ENCODE measurements around the gene CEP76.

CEP76 gene

GRCh38 chr18:12749121-12749520, 46.6 kb upstream of the CEP76 start (continued):
- no peak for TF ChIP-seq PATZ1 (CRISPR knock-in tag; IDR thresholded peaks at IDR 0.05; ENCODE audit: borderline replicate concordance)

GRCh38 chr18:12748671-12749070, 46.1 kb upstream of the CEP76 start:
- TF ChIP-seq ZFP3 (CRISPR knock-in tag; IDR thresholded peaks at IDR 0.05) = no peak
- no peak for TF ChIP-seq ISL1 (CRISPR knock-in tag; IDR thresholded peaks at IDR 0.05)
- TF ChIP-seq ESRRG (CRISPR knock-in tag; IDR thresholded peaks at IDR 0.05) = no peak
- no peak for TF ChIP-seq ZNF8 (CRISPR knock-in tag; IDR thresholded peaks at IDR 0.05)
- no peak for TF ChIP-seq BACH2 (CRISPR knock-in tag; IDR thresholded peaks at IDR 0.05; ENCODE audit: borderline replicate concordance)
- no peak for TF ChIP-seq CSRNP3 (CRISPR knock-in tag; IDR thresholded peaks at IDR 0.05)
- TF ChIP-seq ARNTL (CRISPR knock-in tag; IDR thresholded peaks at IDR 0.05; ENCODE audit: borderline replicate concordance, low read depth) = no peak
- TF ChIP-seq, protein P1, sequence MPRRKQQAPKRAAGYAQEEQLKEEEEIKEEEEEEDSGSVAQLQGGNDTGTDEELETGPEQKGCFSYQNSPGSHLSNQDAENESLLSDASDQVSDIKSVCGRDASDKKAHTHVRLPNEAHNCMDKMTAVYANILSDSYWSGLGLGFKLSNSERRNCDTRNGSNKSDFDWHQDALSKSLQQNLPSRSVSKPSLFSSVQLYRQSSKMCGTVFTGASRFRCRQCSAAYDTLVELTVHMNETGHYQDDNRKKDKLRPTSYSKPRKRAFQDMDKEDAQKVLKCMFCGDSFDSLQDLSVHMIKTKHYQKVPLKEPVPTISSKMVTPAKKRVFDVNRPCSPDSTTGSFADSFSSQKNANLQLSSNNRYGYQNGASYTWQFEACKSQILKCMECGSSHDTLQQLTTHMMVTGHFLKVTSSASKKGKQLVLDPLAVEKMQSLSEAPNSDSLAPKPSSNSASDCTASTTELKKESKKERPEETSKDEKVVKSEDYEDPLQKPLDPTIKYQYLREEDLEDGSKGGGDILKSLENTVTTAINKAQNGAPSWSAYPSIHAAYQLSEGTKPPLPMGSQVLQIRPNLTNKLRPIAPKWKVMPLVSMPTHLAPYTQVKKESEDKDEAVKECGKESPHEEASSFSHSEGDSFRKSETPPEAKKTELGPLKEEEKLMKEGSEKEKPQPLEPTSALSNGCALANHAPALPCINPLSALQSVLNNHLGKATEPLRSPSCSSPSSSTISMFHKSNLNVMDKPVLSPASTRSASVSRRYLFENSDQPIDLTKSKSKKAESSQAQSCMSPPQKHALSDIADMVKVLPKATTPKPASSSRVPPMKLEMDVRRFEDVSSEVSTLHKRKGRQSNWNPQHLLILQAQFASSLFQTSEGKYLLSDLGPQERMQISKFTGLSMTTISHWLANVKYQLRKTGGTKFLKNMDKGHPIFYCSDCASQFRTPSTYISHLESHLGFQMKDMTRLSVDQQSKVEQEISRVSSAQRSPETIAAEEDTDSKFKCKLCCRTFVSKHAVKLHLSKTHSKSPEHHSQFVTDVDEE (CRISPR knock-in tag; IDR thresholded peaks at IDR 0.05) = no peak
- no peak for TF ChIP-seq CSDC2 (CRISPR knock-in tag; IDR thresholded peaks at IDR 0.05)
- no peak for TF ChIP-seq ZNF565 (CRISPR knock-in tag; conservative IDR thresholded peaks at IDR 0.05; ENCODE audit: low read depth)
- TF ChIP-seq OSR1 (CRISPR knock-in tag; IDR thresholded peaks at IDR 0.05) = no peak
- TF ChIP-seq, protein P2, sequence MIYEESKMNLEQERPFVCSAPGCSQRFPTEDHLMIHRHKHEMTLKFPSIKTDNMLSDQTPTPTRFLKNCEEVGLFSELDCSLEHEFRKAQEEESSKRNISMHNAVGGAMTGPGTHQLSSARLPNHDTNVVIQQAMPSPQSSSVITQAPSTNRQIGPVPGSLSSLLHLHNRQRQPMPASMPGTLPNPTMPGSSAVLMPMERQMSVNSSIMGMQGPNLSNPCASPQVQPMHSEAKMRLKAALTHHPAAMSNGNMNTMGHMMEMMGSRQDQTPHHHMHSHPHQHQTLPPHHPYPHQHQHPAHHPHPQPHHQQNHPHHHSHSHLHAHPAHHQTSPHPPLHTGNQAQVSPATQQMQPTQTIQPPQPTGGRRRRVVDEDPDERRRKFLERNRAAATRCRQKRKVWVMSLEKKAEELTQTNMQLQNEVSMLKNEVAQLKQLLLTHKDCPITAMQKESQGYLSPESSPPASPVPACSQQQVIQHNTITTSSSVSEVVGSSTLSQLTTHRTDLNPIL (CRISPR knock-in tag; IDR thresholded peaks at IDR 0.05; ENCODE audit: low read depth) = no peak
- TF ChIP-seq TCF4 (CRISPR knock-in tag; IDR thresholded peaks at IDR 0.05; ENCODE audit: borderline replicate concordance) = no peak
- TF ChIP-seq GLIS3 (CRISPR knock-in tag; IDR thresholded peaks at IDR 0.05) = no peak
- TF ChIP-seq PATZ1 (CRISPR knock-in tag; IDR thresholded peaks at IDR 0.05; ENCODE audit: borderline replicate concordance) = no peak
- no peak for TF ChIP-seq ZC3H10 (CRISPR knock-in tag; IDR thresholded peaks at IDR 0.05)
- no peak; the same call in 2 of the 3 replicates for ATAC-seq

DNA sequence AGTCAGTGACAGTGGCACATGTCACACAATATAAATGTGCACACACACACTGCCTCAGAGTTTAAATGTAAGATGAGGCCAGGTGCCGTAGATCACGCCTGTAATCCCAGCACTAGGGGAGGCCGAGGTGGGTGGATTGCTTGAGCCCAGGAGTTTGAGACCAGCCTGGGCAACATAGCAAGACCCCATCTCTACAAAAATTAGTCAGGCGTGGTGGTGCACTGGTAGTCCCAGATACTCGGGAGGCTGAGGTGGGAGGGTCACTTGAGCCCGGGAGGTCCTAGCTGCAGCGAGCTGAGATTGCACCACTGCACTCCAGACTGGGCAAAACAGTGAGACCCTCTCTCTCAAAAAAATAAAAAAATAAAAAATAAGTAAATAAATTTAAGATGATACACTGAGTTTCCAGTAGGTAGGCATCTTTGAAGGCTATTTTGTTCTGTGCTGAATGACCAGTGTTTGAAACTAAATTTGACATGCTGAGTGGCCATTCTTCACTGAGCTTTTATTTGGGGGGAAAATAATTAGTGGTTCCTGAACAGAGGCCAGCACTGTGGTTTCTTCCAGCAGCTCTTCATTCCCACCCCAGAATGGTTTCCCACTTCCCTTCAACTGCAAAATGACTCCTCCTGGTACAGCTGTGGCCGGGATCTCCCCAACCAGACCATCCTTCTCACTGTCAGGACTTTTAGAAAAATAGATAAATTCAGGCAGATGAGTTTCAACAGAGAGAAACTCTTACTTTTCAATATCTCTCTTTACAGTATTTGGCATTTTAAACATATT, 45.2 kb upstream of the CEP76 start:
- TF ChIP-seq ZC3H10 (CRISPR knock-in tag; IDR thresholded peaks at IDR 0.05) (no peak), OSR1 (CRISPR knock-in tag; IDR thresholded peaks at IDR 0.05) (no peak), ZNF8 (CRISPR knock-in tag; IDR thresholded peaks at IDR 0.05) (no peak), ISL1 (CRISPR knock-in tag; IDR thresholded peaks at IDR 0.05) (no peak), CSRNP3 (CRISPR knock-in tag; IDR thresholded peaks at IDR 0.05) (no peak), ZNF70 (CRISPR knock-in tag; IDR thresholded peaks at IDR 0.05) (no peak), ESRRG (CRISPR knock-in tag; IDR thresholded peaks at IDR 0.05) (no peak), POU6F1 (CRISPR knock-in tag; IDR thresholded peaks at IDR 0.05; ENCODE audit: borderline replicate concordance, low read depth) (no peak)
- TF ChIP-seq, protein P1 (CRISPR knock-in tag; IDR thresholded peaks at IDR 0.05) = no peak
- TF ChIP-seq, protein P2 (CRISPR knock-in tag; IDR thresholded peaks at IDR 0.05; ENCODE audit: low read depth) = no peak

More for the DNA sequence above, 45.2 kb upstream of the CEP76 start:
- no peak for ATAC-seq

Data from SK-N-SH treated with all-trans-retinoic acid at 6 μM for 48 hours (cell line).